Measurements from ENCODE around the gene MTR.
A peak's percentile ranks its signal among the peaks of the same experiment; 100 is the strongest.

MTR gene

DNA sequence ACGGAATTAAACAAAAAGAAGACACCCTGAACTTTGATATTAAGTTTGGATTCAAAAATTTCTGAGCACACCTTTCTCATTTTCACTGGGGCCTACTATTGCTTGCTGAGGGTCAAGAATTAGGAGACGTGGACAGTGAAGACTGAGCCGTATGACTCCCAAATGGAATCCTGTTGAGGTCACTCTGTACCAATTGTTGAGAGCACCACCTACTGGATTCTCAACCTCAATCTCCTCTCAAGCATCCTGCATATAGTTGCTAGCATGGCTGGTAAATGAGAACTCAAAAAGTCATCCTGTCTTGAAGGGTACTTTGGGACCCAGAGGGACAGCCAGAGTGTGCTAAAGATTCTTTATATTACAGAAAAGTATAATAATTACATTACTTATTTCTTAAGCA is 20.2 kb upstream of the MTR start:
- no peak for DNase-seq (ENCODE audit: low read depth in 2 of 2)

DNA sequence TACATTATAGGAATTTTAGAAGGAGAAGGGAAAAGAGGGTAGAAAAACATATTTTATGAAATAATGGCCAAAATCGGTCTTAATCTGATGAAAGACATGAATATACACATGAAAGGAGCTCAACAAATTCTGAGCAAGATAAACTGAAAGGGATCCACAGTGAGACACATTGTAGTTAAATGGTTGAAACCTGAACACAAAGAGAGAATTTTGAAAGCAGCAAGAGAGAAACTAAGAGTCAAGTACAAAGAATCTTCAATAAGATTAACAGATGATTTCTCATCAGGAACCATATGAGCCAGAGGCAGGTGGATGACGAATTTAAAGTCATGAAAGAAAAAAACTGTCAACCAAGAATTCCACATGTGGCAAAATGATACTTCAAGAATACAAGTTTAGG is 15.8 kb upstream of the MTR start:
- no peak for DNase-seq (ENCODE audit: low read depth in 2 of 2)

DNA sequence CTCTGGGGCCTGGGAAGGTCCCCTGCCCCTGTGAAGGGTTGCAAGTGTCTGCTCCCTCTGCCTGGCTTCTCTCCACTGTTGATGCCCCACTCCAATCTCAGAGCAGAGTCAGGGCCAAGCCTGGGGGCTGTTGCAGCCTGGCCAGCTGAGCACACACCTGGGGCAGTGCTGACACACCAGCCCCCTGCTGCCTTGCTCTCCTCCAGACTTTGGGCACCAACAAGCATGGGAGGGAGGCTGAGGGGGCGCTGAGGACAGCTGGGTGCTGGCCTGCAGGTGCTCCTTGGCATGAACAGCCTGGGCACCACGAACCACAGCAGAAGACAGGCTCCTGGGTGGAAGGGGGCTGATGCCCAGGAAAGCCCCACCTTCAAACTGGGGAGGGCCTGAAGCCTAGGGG is 9.6 kb upstream of the MTR start:
- no peak for DNase-seq (ENCODE audit: low read depth in 2 of 2)

DNA sequence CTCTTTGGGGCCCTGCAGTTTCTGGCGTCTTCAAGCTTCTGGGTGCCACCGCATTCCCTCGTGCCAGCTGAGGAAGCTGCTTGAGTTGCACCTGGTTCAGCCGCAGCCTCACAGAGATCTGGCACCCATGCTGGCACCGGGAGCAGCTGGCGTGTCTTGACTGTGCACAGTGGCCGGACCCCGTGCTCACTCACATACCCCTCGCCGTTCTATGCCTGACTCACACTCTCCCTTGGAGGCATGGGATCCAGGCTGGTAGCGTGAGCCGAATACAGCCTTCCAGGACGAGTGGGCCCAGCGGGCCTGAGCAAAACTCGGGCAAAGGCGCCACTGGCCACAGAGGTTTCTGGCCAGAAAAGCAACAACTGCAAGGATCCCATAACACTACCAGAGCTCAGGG is 8.6 kb upstream of the MTR start:
- DNase-seq (ENCODE audit: low read depth in 2 of 2) = no peak

DNA sequence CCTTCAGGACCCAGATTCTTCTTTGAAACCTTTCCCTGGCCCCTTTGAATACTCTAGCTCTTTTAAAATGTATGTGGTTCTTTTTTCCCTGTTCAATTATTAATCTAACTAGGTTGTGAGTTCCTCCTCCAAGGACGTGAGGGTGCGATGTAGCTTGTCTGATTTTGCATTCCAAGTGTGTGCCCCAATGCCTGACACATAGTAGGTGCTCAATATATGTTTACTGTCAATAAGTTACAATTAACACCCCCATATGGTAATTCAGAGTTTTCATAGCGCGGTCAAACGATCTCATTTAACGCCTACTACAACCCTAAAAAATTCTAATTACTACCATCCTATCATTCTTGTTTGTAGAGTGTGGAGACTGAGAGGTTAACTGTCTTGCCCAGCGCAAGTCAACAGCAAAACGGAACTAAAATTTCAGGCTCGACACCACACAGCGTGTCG is 482 bp upstream of the MTR start:
- DNase-seq (ENCODE audit: low read depth in 2 of 2) = no peak

DNA sequence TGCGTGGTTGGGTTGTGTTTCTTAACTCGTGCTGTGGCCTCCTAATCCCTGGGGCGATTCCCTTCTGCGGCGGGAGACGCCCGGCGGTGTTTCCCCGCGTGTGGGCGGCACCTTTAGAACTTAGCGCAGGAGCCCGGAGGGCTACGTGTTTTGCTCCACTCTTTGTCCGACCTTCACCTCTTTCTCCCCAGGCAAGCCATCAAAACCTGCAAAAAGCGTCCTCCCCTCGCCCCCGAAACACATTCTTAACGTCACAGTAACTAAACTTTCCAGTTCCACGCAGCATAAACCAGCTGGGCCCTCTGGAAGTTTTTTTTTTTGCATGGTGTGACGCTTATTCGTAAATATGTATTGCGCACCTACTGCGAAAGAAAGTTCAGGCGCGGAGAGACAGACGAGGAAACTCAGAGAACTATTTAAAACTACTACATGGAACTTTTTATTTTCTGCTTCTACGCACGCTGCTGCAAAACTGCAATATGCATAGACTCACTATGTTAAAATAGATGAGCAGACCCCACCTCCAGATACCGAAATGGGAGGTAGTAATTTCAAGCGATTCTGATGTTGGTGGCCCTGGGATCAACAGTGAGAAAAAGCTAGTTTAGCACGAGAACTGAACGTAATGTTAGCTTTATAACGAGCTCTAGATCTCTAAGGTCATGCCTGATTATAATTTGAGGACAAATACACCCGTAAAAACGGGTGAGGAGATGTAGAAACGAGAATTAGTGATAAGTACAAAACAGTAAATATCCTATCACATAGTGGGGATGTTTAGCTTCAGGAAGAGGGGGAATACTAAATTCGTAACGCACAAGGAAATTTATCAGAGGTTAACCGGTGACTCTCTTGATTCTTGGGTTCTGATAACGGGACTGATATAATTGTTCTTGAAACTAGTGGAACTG is 920 bp downstream of the MTR start:
- DNase-seq (ENCODE audit: low read depth in 2 of 2) = peak in 1 of 2 donors; percentile 53

DNA sequence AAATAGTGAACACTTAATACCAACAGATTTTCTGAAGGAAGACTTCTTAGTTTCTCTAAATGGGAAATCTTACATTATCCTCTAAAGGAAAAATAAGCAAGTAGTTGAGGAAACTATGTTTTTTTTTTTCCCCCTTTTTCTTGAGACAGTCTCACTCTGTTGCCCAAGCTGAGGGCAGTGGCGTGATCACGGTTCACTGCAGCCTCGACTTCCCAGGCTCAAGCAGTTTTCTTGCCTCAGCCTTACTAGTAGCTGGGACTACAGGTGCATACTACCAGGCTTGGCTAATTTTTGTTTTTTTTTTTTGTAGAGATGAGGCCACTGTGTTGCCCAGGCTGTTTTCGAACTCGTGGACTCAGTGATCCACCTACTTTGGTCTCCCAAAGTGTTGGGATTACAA is 3.9 kb downstream of the MTR start:
- no peak for DNase-seq (ENCODE audit: low read depth in 2 of 2)

DNA sequence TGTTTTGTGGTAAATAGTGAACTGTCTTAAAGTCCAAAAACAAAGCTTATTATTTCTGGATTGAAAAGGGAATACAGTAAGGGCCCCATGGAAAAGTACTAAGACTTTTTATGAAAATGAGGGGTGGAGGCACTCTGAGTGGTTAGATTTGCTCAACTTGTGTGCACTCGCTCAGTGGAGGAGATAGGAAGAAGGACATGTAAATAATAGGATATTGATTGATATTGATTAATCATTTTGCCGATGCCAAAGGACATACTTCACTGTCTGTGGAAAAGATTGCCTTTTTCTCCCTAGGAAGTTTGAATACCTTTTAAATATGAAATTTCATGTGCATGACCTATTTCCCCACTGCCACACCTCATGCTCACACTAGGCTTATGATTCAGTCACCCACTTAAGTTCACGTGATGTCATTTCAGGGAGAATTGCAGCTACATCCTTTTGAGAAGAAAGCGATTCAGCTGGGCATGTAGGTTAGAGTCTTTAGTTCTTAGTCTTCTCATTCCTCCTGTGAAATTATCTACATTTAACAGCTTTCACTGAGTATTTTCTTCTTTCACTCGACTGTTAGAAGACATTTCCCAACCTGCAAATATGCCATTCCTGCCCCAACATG is 5.0 kb downstream of the MTR start:
- no peak for DNase-seq (ENCODE audit: low read depth in 2 of 2)

DNA sequence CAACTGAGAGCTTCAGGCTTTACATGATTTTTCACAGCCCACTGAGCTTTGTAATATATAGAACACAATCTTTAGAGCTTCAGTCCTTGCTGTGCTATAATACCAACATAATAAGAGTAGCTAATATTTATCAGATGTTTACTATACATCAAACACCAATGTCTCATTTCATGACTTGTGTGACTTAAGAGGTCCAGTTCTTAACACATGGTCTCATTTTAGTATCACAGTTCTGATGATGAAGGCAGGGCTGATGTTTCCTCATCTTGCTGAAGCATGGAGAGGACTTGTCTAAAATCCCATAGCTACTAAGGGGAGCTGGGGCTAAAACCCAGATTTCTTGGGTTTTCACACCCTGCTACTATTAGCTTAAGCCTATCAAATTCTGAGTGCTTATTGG is 5.5 kb downstream of the MTR start:
- no peak for DNase-seq (ENCODE audit: low read depth in 2 of 2)

DNA sequence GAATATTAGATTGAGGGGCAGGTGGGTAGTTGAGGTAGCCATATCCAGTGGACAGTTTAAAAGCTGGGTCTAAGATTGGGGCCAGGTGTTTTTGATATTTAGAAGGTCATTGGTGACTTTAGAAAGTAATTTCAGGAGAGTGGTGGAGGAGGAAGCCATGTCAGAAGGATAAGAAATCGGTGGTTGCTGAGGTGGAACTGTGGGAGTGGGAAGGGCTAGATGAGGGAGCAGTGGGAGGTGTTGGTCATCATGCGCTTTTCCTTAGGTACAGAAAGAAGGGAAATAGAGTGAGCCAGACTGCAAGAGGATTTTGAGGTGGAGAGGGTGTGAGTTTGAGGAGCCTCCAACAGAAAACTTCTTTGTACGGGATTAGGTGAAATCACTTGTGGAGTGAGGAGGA is 7.2 kb downstream of the MTR start:
- DNase-seq (ENCODE audit: low read depth in 2 of 2) = no peak

DNA sequence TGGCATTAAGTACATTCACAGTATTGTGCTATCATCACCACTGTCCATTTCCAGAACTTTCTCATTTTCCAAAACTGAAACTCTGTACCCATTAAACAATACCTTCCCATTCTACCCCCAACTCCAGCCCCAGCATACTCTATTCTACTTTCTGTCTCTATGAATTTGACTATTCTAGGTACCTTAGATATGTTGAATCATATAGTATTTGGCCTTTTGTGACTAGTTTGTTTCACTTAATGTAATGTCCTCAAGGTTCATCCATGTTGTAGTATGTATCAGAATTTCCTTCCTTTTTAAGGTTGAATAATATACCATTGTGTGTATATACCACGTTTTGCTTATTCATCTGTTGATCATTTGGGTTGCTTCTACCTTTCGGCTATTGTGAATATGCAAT is 11.5 kb downstream of the MTR start:
- DNase-seq (ENCODE audit: low read depth in 2 of 2) = no peak

DNA sequence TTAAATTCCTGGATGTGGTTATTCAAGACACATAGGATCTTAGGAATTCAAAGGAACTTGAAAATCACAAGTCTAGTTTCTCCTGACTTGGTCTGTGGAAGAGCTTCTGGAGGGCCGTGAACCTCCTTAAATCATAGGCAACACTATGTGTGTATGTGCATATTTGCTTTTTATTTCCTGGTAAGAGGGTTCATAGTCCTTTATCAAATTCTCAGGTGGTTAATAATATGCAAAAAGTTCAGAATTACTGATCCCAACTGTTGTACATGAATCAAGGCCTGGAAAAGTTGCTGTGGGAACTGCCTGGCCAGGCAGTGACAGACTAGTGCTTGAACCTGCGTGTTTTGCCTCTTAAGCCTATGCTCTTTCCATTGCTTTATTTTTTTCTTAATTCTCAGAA is 12.9 kb downstream of the MTR start:
- no peak for DNase-seq (ENCODE audit: low read depth in 2 of 2)

DNA sequence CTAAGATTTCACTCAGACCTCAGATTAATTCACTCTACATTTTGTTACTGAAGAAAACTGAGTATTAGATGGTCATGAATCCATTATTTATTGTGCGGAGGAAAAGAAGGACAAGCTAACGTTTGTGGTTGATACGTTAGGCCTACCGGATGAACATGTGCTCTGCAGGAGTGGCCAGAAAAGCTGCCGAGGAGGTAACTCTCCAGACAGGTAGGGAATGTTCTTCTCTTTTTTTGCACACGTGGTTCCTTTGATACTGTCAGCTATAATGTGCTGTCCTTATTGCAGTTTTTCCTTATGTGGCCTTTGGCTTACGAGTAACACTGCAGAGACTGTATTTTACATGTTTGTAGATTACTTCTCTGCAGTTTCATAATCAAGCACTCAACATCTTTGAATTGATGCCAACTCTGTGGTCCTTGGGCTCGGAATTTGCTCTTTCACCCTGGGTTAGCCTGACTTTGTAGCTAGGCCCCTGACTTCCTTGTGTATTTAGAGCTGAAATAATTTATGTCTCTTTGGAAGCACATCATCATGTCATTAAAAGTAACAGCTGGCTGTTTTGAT is 13.6 kb downstream of the MTR start:
- DNase-seq (ENCODE audit: low read depth in 2 of 2) = no peak

DNA sequence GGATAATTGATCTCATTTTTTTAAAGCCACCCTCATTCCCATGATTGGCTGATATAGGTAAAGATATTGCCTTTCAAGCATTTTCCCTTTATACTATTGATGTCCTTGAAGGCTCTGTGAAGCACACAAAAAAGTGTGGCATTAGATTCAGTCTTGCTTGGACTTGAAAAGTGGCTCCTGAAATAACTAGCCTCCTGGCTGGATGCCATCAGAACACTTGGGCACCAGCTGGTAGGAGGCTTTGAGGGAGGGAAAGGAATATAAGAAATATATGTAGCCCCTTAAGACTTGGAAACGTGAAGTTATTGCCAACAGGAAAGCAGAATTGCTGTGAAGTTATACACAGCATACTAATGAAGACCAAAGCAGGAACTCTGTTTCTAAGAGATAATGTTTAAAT is 14.1 kb downstream of the MTR start:
- no peak for DNase-seq (ENCODE audit: low read depth in 2 of 2)

DNA sequence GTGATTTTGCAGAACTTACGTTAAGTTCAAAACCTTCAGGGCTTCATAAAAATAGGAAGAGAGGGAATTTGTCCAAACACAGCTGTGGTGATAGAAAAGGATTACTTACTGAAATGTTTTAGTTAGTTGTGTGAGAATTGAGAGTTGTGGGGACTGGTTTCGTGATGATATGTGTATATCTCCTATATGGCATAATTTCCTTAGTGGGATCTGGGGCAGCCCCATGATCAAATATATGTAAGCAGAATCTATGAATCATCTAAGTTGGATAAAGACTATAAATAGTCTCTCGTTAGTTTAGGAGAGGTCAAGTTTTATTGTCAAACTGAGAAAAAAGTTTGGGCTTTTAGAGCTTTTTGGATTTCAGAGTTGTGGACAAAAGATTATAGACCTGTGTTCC is 14.9 kb downstream of the MTR start:
- no peak for DNase-seq (ENCODE audit: low read depth in 2 of 2)

DNA sequence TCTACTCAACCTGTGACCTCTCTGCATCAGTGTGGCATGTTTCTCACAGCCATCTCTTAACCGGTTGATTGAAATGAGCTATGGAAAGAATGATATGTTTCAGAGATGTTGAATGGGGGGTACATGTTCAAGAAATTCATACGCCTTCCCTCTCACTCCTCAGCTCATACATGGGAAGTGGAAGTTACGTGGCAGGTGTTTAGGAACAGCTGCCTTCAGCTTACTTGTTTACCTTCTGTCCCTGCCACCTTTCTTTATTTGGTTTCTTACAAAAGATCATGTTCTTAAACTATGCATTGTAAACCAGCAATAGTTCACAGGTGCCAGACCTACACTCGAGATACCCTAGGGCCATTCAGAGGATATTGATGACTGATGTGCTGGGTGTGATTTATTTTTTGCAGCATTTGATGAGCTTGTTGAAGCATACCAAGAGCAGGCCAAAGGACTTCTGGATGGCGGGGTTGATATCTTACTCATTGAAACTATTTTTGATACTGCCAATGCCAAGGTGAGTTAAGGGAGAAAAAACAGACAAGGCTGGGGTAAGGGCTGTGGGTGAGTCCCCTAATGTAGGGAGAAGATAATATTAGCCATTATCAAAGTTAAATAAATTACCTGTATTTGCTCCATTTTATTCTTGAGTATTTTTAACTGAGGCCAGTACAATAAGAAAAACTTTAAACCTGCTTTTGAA is 17.4 kb downstream of the MTR start:
- no peak for DNase-seq (ENCODE audit: low read depth in 2 of 2)

DNA sequence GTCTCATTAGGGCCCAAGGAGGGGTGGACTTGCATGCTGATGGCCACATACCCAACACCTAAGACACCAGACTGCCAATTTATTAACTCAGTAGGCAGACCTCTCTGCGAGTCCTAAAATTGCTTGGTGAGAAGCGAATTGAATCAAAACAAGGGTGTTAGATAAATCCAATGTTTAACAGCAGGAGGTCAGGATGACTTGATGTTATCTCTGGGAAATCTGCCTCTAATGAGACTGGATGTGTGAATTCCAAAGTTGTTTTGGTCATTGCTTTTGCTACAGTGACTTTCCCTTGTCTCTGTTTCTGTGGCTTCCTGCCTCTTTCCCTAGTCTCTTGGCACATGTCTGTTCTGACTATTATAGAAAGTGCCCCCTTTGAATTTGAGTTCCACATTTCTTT is 20.8 kb downstream of the MTR start:
- DNase-seq (ENCODE audit: low read depth in 2 of 2) = no peak

DNA sequence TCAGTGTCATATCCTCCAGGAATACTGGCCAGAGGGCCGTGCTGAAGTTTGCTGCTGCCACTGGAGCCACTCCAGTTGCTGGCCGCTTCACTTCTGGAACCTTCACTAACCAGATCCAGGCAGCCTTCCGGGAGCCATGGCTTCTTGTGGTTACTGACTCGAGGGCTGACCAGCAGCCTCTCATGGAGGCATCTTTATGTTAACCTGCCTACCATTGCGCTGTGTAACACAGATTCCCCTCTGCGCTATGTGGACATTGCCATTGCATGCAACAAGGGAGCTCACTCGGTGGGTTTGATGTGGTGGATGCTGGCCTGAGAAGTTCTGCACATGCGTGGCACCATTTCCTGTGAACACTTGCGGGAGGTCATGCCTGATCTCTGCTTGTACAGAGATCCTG is 24.8 kb downstream of the MTR start:
- DNase-seq (ENCODE audit: low read depth in 2 of 2) = no peak

DNA sequence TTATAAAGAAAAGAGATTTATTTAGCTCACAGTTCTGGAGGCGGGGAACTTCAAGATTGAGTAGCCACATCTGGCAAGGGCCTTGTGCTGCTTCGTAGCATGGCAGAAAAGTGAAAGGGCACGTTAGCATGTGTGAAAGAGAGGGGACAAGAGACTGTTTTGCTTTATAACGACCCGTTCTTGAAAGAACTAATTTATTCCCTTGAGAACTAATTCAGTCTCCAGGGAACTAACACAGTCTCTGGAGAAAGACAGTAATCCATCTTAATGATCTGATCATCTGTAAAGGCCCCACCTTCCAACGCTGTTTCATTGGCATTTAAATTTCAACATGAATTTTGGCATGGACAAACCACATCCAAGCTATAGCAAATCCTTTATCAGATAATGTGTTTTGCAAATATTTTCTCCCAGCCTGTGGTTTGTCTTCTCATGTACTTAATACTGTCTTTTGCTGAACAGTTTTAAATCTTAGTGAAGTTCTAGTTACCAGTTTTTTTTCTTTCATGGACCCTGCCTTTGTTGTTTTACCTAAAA is 26.1 kb downstream of the MTR start:
- no peak for DNase-seq (ENCODE audit: low read depth in 2 of 2)

DNA sequence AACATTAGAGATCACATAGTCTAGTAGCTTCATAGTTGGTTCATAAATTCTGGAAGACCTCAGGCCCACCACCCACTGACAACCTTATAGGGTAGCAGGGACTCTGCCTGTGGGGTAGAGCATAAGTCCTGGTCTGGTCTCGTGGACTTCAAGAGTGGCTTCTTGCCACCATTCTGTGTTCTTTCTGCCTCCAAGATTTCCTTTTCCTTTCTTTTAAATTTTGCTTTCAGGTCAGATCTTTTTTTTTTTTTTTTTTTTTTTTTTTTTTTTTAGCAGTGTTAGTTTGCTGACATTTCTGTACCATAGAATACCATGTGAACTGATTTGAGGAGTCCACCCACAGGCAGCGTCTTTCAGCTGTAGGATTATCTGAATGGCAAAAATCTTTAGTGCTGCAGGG is 28.5 kb downstream of the MTR start:
- no peak for DNase-seq (ENCODE audit: low read depth in 2 of 2)

DNA sequence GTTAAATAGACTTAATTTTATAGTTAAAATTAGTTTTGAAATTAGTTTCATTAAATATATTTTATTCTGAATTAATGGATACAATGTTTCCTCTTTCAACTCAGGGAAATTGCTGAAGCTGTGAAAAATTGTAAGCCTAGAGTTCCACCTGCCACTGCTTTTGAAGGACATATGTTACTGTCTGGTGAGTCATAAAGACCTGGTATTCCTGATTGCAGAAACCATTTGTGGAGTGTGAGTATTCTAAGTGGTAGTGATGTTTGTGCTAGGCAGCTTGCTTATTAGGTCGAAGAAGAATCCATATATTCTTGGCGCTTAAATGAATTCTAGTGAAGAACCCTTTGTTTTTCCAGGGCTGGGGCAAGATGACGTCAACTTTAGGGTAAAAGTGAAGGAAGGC is 34.0 kb downstream of the MTR start:
- DNase-seq (ENCODE audit: low read depth in 2 of 2) = no peak

DNA sequence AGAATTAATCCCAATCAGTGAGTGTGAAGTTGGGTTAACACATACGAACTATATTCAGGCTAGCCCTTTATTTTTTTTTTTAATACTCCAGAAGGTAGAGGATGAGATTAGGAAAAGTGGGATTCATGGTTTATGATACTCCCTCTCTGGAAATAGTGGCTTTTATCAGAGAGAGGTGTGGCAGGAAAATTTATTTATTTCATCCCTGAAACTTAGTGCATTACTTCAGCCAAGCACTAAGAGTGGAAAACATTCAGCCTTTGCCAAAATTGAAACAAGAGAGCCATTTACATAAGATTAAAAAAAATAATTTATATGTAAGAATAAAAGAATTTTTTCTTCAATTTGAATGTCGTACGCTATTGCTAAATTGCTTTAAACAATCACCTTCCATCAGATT is 35.0 kb downstream of the MTR start:
- no peak for DNase-seq (ENCODE audit: low read depth in 2 of 2)

Measured in activated CD8-positive, alpha-beta memory T cell treated with anti-CD3 and anti-CD28 coated beads for 4 hours (primary cell).